Astrocyte of the cerebellum (primary cell): Measurements from ENCODE around the gene CMIP.

Experiments used
- DNase-seq: peaks from one replicate; pipeline ENCODE4 v3.0.0-alpha.2; 2011; ENCODE audit warnings: low read depth
- H3K4me3 ChIP-seq: 2 replicates; pipeline ENCODE4 v1.5.1; 2011; ENCODE audit warnings: mild to moderate bottlenecking, low read depth, low read length, moderate library complexity
- in situ Hi-C: cut with HindIII; loops from 2 replicates; pipeline ENCODE4 v1.10.0; 2017; ENCODE audit warnings: low sequenced_read_pairs
- TF ChIP-seq, protein P1 (sequence below): IDR thresholded peaks from 2 replicates; pipeline ENCODE4 v1.5.1; 2012; ENCODE audit warnings: low read length, low read depth, moderate library complexity, mild to moderate bottlenecking; ENCODE audit errors: missing control alignments

The CMIP gene

DNA sequence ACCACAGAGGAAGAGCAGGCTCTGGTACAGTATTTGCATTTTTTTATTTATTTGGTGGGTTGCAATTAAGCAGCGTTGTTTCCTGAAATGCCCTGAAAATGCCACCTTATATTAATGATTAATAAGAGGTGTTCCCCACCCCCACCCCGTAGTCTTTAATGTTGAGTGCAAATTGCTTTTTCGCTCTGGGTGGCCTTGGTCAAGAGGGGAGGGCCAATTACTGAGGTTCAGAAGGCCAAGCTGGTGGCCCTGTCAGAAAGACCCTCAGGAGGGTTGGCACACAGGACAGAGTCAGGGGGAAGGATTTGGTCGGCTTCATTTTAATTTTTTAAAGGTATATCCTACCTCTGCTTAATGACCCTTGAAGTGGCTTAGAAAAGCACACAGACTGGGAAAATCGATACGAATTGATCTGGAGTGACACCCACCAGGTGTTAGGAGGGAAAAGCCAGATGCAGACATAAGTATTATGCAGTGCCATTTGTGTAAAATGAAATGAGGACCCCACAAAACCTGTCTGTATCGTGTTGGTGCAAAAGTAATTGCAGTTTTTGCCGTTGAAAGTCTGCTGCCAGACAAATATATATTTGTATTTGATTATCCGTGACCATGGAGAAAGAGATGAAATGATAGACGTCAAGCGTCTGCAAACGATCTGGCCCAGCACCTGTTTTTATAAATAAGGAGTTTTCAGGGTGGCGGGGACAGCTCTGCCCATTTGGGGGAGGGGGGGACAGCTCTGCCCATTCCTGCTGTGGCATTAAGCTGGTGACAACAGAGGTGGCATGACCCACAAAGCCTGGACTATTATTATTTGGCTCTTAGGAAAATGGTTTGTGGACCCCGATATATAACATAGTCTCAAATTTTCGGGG, 190.7 kb downstream of the CMIP start:
- DNase-seq, result no peak
- TF ChIP-seq, protein P1, sequence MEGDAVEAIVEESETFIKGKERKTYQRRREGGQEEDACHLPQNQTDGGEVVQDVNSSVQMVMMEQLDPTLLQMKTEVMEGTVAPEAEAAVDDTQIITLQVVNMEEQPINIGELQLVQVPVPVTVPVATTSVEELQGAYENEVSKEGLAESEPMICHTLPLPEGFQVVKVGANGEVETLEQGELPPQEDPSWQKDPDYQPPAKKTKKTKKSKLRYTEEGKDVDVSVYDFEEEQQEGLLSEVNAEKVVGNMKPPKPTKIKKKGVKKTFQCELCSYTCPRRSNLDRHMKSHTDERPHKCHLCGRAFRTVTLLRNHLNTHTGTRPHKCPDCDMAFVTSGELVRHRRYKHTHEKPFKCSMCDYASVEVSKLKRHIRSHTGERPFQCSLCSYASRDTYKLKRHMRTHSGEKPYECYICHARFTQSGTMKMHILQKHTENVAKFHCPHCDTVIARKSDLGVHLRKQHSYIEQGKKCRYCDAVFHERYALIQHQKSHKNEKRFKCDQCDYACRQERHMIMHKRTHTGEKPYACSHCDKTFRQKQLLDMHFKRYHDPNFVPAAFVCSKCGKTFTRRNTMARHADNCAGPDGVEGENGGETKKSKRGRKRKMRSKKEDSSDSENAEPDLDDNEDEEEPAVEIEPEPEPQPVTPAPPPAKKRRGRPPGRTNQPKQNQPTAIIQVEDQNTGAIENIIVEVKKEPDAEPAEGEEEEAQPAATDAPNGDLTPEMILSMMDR, result no peak
- H3K4me3 ChIP-seq, result no peak overlapping the region
- in situ Hi-C loops, result no loop called here

DNA sequence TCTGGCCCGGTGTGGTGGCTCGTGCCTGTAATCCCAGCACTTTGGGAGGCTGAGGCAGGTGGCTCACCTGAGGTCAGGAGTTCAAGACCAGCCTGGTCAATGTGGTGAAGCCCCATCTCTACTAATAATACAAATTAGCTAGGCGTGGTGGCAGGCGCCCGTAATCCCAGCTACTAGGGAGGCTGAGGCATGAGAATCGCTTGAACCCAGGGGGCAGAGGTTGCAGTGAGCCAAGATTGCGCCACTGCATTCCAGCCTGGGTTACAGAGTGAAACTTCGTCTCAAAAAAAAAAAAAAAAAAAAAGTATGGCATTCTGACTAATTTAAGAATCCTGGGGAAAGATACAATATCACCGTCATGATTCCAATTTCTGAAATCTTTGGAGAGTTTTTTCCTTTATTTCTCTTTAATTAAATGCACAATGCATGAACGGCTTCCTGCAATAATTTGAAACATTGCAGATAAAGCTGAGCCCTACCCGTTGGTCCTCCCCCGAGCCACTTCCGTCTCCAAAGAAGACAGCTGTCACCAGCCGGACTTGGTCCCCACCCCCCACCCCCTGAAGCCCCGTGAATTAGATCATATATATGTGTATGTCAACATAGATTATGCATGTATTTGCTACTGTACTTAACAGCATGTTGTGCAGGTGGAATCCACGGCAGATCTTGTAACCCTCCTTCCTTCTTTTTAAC, 191.8 kb downstream of the CMIP start:
- in situ Hi-C loops, result no loop called here
- no peak overlapping the region for H3K4me3 ChIP-seq
- DNase-seq, result no peak
- TF ChIP-seq, protein P1, result no peak

DNA sequence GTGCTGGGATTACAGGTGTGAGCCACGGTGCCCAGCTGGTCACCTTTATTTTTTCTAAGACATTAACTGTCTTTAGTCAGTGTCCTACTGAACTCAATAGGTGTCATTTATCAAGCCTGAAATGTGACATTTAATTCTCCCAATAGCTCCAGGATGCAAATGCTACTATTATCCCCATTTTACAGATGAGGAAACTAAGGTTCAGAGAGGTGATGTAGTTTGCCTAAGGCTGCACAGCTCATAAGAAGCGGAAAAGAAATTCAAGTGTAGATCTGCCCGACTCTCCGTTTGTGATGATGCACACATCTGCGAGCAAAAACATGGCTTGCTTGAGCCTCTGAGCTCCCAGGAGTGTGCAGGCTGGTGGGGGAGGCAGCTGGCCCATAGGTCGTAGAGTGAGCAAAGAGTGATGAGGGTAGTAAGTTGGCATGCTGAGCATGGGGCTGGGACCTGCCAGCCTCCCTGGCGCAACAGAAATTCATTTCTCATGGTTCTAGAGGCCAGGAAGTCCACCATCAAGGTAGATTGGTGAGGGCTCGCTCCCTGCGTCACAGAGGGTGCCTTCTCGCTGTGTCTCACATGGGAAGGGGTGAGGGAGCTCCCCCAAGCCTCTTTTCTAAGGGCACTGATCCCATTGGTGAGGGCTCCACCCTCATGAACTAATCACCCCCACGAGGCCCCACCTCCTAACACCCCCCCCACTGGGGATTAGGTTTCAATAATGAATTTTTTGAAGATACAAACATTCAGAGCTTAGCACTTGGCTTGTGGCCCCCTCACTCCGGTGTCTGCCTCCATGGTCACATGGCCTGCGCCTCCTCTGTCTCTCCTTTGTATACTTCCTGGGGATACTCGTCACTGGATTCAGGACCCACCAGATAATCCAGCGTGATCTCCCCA, 193.0 kb downstream of the CMIP start:
- TF ChIP-seq, protein P1, result no peak
- in situ Hi-C loops, result no loop called here
- DNase-seq, result no peak
- no peak overlapping the region for H3K4me3 ChIP-seq

DNA sequence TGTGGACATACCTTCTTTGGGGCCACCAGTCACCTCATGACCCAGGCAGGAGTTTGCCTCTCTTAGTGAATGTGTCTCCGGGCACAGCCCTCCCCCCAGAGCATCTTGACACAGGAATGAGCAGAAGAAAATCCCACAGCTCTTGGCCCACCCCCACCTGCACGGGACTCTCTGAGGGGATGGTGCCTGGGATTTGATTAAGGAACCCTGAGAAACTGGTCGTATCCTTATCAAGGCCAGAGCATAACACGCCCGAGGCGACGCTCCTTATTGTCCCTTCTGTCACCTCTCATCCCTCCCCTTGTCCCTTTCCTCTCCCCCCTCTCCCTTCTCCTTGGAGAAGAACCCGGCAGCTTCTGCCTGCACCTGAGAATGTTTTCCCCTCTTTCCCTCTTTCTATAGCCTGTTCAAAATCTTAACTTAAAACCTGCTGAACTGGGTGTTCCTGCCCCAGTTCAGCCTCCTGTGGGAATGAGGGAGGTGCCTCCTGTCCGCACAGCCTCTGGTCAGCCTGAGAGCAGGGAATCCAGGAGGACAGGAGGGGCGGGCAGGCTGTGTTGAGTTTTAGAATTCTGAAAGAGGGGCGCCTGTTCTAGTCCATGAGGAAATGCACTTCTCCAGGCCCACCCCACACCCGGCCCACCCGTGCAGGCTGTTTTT, 193.8 kb downstream of the CMIP start:
- DNase-seq, result no peak
- TF ChIP-seq, protein P1, result no peak
- in situ Hi-C loops, result no loop called here
- no peak overlapping the region for H3K4me3 ChIP-seq

DNA sequence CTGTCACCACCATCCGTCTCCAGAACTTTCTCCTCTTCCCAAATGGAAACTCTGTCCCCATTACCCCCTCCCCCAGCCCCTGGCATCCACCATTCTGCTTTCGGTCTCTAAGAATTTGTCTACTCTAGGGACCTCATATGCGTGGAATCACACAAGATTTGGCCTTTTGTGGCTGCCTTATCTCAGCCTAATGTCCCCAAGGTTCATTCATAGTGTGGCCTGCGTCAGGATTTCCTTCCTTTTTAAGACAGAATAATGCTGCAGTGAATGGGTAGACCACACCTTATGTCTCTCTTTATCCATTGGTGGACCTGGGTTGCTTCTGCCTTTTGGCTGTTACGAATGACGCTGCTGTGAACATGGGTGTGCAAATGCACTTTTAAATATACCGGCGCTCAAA, 194.7 kb downstream of the CMIP start:
- no peak overlapping the region for H3K4me3 ChIP-seq
- in situ Hi-C loops, result no loop called here
- TF ChIP-seq, protein P1, result no peak
- DNase-seq, result no peak
